HepG2 (cell line): ENCODE measurements around the gene RABGAP1L. TPM values are rescaled to one million over a fixed set of nuclear protein-coding genes. Genes with fewer than 3 reads are reported as not detected.

ENCODE experiments used
- ARID5B ChIP-seq: IDR thresholded peaks from 2 replicates; pipeline ENCODE4 v1.4.0; 2020; ENCODE audit warnings: mild to moderate bottlenecking, missing genetic modification reagents
- FOSL2 ChIP-seq: sonication (generic); formaldehyde crosslinking; IDR thresholded peaks from 2 replicates; pipeline ENCODE4 v1.4.0; 2020; ENCODE audit warnings: missing genetic modification reagents
- FOXA1 ChIP-seq, 2 experiments: fragments of 450-650 bp in 1 of 2; sonication (generic) in 1 of 2; formaldehyde crosslinking in 1 of 2; IDR thresholded peaks; 2 replicates each; pipeline versions ENCODE4 v1.4.0 to v1.6.1; 2016 to 2020; ENCODE audit warnings: missing genetic modification reagents in 1 of 2
- FOXP4 ChIP-seq: sonication (generic); formaldehyde crosslinking; IDR thresholded peaks from 2 replicates; pipeline ENCODE4 v1.4.0; 2020; ENCODE audit warnings: missing genetic modification reagents
- GATAD1 ChIP-seq: IDR thresholded peaks from 2 replicates; pipeline ENCODE4 v1.6.1; 2016; ENCODE audit warnings: missing genetic modification reagents, missing compliant biosample characterization
- HMGXB3 ChIP-seq: sonication (generic); formaldehyde crosslinking; IDR thresholded peaks from 2 replicates; pipeline ENCODE4 v1.4.0; 2020; ENCODE audit warnings: missing genetic modification reagents, borderline replicate concordance
- HNF4G ChIP-seq, 2 experiments: sonication (generic) in 1 of 2; formaldehyde crosslinking in 1 of 2; IDR thresholded peaks; 2 replicates each; pipeline versions ENCODE4 v1.4.0 to v1.6.1; 2011 to 2020; ENCODE audit warnings: borderline replicate concordance in 2 of 2, low read depth in 2 of 2, mild to moderate bottlenecking in 2 of 2, low read length in 1 of 2, missing genetic modification reagents in 1 of 2, moderate library complexity in 1 of 2
- HOMEZ ChIP-seq: IDR thresholded peaks from 2 replicates; pipeline ENCODE4 v1.6.1; 2016; ENCODE audit warnings: low read depth
- RARA ChIP-seq: IDR thresholded peaks from 2 replicates; pipeline ENCODE4 v1.6.1; 2016; ENCODE audit warnings: missing genetic modification reagents, missing compliant biosample characterization
- ZNF710 ChIP-seq: sonication (generic); formaldehyde crosslinking; IDR thresholded peaks from 2 replicates; pipeline ENCODE4 v1.5.0; 2020; ENCODE audit warnings: mild to moderate bottlenecking, missing genetic modification reagents, borderline replicate concordance
- polyA plus RNA-seq, 8 experiments: library from polyadenylated mRNA; depleted of rRNA in 3 of 8; stranded (reverse) in 7 of 8; unstranded in 1 of 8; fragments of >200 nt; fragmentation: Illumina TruSeq in 4 of 8; extraction: Trizol in 4 of 8; gene quantifications; 2 replicates each; pipeline versions ENCODE4 v1.2.1 to v1.2.3, GENCODE V29; 2011 to 2016; ENCODE audit warnings: low read depth in 4 of 8, missing spikeins in 1 of 8, mixed read lengths in 1 of 8; ENCODE audit not compliant: insufficient read depth in 1 of 8
- total RNA-seq, 5 experiments: library from RNA; depleted of rRNA; stranded (reverse); fragments of >200 nt; fragmentation: Illumina TruSeq; extraction: Trizol; gene quantifications; 2 replicates each; pipeline ENCODE4 v1.2.3, GENCODE V29; 2016; ENCODE audit warnings: low read depth in 1 of 5

Gene RABGAP1L
- total and polyA plus RNA-seq, 2 of the 13 experiments (the other 11 are each of a cell fraction or from before 2014, with no cell fraction given) = 7.9 to 22.6 TPM

GRCh38 chr1:174689524-174689923 is 530.2 kb downstream of the RABGAP1L start (continued):
- peak; percentile 81 for TF ChIP-seq FOXP4
- peak; percentile 33; the same call in 1 of the 2 replicates for TF ChIP-seq HMGXB3
- TF ChIP-seq FOSL2 (CRISPR knock-in tag) = peak; percentile 22; the same call in 1 of the 2 replicates
- no peak for TF ChIP-seq FOXA1 (IDR thresholded peaks at IDR 0.05)
- peak; percentile 33; the same call in 1 of the 2 replicates for TF ChIP-seq FOXA1 (CRISPR knock-in tag; IDR thresholded peaks at IDR 0.05)
- TF ChIP-seq ARID5B = peak; percentile 91
- no peak for TF ChIP-seq GATAD1 (CRISPR knock-in tag)
- TF ChIP-seq HNF4G (IDR thresholded peaks at IDR 0.05; ENCODE audit: borderline replicate concordance, low read depth, low read length) = peak; percentile 64
- peak; percentile 73; the same call in 1 of the 2 replicates for TF ChIP-seq HNF4G (CRISPR knock-in tag; IDR thresholded peaks at IDR 0.05; ENCODE audit: borderline replicate concordance, low read depth)
- peak; percentile 95 for TF ChIP-seq HOMEZ (CRISPR knock-in tag)
- 0 out of 2 replicates have a peak, but pooled peaks have one; percentile 33 for TF ChIP-seq RARA
- no peak for TF ChIP-seq ZNF710
